ENCODE measurements around the gene LRRC8A.

DNA sequence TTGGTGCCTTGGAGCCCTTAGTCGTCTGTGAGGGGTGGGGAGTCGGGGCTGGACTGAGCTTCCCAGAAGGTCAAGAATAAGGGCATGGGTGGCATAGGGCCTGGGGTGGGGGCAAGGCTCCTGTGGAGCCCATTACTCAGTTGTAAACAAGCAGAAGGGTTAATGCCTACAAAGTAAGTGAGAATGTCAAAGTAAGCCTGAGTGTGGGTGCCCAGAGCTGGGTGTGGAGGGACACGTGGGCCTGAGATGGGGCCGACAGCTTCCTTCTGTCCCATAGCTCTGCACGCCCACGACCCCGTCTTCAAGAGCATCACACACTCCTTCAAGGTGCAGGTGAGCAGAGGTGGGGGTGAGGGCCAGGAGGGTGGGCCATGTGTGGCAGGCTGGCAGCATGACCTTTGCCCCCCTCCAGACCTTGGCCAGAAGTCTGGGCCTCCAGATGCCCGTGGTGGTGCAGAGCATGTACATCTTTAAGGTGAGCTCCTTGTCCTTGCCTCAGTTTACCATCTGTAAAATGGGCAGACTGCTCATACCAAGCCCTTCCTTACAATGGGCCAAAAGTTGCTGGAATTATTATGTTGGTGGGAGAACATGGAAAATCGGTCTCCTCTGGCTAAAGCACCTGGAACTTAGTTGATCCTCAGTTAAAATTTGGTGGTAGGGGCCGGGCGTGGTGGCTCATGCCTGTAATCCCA, 54.4 kb downstream of the LRRC8A start:
- TF ChIP-seq, protein P1, sequence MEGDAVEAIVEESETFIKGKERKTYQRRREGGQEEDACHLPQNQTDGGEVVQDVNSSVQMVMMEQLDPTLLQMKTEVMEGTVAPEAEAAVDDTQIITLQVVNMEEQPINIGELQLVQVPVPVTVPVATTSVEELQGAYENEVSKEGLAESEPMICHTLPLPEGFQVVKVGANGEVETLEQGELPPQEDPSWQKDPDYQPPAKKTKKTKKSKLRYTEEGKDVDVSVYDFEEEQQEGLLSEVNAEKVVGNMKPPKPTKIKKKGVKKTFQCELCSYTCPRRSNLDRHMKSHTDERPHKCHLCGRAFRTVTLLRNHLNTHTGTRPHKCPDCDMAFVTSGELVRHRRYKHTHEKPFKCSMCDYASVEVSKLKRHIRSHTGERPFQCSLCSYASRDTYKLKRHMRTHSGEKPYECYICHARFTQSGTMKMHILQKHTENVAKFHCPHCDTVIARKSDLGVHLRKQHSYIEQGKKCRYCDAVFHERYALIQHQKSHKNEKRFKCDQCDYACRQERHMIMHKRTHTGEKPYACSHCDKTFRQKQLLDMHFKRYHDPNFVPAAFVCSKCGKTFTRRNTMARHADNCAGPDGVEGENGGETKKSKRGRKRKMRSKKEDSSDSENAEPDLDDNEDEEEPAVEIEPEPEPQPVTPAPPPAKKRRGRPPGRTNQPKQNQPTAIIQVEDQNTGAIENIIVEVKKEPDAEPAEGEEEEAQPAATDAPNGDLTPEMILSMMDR (conservative IDR thresholded peaks at IDR 0.05; ENCODE audit: low read length) = no peak
- TF ChIP-seq EZH2phosphoT487 (IDR thresholded peaks at IDR 0.05; ENCODE audit: borderline replicate concordance) = no peak
